Measurements from ENCODE around the gene KCNQ1OT1. TPM values are rescaled to one million over a fixed set of nuclear protein-coding genes. Genes with fewer than 3 reads are reported as not detected.

Gene KCNQ1OT1
- total and polyA plus RNA-seq, 12 donors, result 0.01 to 0.73 (median 0.43) TPM

DNA sequence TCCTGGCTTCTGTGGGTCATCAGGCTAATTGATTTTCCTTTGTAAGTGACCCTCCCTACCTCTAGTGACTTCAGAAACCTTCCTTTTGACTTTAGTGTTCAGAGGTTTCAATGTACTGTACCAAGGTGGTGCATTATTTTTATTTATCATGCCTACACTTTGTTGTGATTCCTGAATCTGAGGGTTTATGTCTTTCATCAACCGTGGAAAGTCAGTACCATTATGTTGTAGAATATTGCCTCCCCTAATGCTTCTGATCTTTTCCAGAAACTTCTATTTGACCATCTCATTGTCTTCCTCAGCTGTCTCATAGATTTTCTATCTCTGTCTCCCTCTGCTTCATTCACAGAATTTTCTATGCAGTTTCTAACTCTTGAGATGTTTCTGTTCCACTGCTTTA is 105.5 kb downstream of the KCNQ1OT1 start:
- 98 to 100% methylated on average over 1 of the region's 1 CpG for WGBS, 2 donors

DNA sequence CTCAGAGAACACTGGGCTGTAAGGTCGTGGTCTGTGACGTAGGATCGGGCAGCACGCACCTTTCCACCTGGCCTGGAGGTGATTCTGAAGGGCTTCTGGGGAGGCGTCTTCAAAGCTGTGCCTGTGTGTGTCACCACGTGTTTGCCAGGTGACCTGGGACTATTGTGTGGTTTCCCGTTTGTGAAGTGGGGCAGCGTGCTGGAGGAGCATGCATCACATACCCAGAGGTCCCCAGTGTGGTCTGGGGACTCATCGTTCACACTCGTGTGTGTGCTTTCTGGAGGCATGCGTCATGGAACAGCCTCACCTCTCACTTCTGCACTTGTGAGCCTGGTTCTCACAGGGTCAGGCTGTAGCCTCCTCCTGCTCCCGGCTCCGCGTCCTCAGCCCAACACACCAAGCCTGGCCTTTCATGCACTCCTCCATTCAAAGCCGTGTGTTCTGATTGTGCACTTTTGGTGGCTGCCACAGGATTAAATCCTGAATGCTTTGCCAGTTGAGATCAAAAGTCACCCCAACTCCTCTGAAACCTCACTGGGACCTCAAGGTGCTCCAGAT is 106.3 kb downstream of the KCNQ1OT1 start:
- ATAC-seq (no peak), DNase-seq (no peak)
- peaks cover 0 to 21% (median 0%) of the 10 kb centered on the region in 9 donors for H3K36me3 ChIP-seq
- TF ChIP-seq, protein P1, sequence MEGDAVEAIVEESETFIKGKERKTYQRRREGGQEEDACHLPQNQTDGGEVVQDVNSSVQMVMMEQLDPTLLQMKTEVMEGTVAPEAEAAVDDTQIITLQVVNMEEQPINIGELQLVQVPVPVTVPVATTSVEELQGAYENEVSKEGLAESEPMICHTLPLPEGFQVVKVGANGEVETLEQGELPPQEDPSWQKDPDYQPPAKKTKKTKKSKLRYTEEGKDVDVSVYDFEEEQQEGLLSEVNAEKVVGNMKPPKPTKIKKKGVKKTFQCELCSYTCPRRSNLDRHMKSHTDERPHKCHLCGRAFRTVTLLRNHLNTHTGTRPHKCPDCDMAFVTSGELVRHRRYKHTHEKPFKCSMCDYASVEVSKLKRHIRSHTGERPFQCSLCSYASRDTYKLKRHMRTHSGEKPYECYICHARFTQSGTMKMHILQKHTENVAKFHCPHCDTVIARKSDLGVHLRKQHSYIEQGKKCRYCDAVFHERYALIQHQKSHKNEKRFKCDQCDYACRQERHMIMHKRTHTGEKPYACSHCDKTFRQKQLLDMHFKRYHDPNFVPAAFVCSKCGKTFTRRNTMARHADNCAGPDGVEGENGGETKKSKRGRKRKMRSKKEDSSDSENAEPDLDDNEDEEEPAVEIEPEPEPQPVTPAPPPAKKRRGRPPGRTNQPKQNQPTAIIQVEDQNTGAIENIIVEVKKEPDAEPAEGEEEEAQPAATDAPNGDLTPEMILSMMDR (IDR thresholded peaks at IDR 0.05), result no peak
- H3K9me3 ChIP-seq, result peaks cover 0 to 24% (median 9%) of the 10 kb centered on the region in 11 donors
- intact Hi-C loops (cut with DNase I), result no loop called here
- no peak overlapping the region for H3K27ac ChIP-seq
- 94 to 95% methylated on average over 15 of the region's 15 CpGs for WGBS, 2 donors
- H3K4me3 ChIP-seq, result no peak overlapping the region
- H3K4me1 ChIP-seq, result no peaks in the 10 kb centered on the region
- H3K27me3 ChIP-seq, result no peaks in the 10 kb centered on the region

More for the DNA sequence above, 105.5 kb downstream of the KCNQ1OT1 start:
- Histone ChIP-seq H3K36me3 (peaks cover 0 to 15% (median 0%) of the 10 kb centered on the region in 9 donors), H3K4me1 (peaks cover 0 to under 1% (median 0%) of the 10 kb centered on the region in 9 donors), H3K27ac (no peak overlapping the region), H3K27me3 (no peaks in the 10 kb centered on the region), H3K9me3 (peaks cover 0 to 28% (median 9%) of the 10 kb centered on the region in 11 donors), H3K4me3 (no peak overlapping the region)
- TF ChIP-seq, protein P1 (IDR thresholded peaks at IDR 0.05), result no peak
- DNase-seq, result no peak
- intact Hi-C loops (cut with DNase I), result no loop called here
- ATAC-seq, result no peak

DNA sequence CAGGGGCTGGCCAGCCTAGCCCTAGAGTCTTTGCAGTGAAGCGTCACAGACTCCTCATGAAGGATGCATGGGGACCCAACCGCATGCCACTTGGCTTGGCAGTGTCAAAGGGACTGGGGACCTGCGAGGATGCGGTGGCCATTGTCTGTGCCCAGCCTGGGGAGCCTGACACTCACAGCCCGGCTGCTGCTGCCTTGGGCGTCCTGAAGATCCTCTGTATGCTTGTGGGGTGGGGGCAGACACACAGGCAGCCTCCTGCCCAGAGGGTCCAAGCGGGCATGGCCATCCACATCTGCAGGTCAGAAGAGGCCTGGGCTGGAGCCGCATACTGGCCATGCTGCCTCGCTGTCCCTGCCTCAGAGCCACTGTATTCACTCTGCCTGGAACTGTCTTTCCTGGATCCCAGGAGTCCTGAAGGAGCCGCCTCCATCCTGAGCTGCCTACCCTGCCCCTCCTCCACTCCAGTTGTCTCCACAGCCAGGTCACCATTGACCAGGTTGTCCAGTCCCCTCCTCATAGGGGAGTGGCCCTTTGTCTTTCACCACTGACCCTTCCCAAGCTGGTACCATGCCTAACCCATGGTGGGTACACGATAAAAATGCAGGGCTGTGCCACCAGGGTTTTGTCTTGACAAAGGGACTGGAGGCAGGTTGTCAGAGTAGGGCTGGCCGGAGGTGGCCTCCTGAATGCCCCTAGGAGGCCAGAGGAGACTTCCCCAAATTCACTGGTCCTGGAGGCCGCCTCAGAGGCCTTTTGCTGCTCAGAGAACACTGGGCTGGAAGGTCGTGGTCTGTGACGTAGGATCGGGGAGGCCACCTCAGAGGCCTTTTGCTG is 107.0 kb downstream of the KCNQ1OT1 start:
- TF ChIP-seq, protein P1 (IDR thresholded peaks at IDR 0.05), result no peak
- Histone ChIP-seq H3K36me3 (peaks cover 0 to 21% (median 0%) of the 10 kb centered on the region in 9 donors), H3K27ac (no peak overlapping the region), H3K9me3 (peaks cover 0 to 17% (median 2%) of the 10 kb centered on the region in 11 donors), H3K4me3 (no peak overlapping the region), H3K4me1 (no peaks in the 10 kb centered on the region), H3K27me3 (no peaks in the 10 kb centered on the region)
- ATAC-seq (peak in 1 of 8 donors; percentile 20), DNase-seq (peak in 1 of 2 donors; percentile 5)
- intact Hi-C loops (cut with DNase I), result no loop called here
- 96 to 97% methylated on average over 16 of the region's 16 CpGs for WGBS, 2 donors

DNA sequence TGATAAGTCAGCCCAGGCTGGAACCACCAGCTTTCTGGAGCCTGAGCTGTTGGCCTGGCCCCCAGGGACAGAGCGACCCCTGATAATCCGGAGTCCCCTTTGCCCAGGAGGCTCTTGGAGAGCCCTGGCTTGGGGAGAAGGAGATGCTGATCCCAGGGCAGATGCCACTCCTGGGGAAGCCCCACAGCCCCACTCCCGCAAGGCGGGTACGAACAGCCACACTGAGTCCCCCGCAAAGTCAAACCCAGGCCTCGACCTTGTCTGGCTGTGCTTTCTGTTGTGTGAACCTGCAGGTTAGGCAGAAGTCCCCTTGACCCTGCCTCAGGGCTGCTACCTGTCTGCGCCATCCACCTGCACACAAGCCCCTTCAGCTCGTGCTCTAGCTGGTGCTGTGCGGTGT is 108.0 kb downstream of the KCNQ1OT1 start:
- peaks cover 0 to 10% (median 0%) of the 10 kb centered on the region in 11 donors for H3K9me3 ChIP-seq
- H3K27me3 ChIP-seq, result no peaks in the 10 kb centered on the region
- DNase-seq, result peak in 1 of 2 donors; percentile 2
- intact Hi-C loops (cut with DNase I), result no loop called here
- WGBS, 2 donors, result 90 to 94% methylated on average over 10 of the region's 10 CpGs
- H3K4me3 ChIP-seq, result no peak overlapping the region
- no peak for ATAC-seq
- peaks cover 0 to 21% (median 0%) of the 10 kb centered on the region in 9 donors for H3K36me3 ChIP-seq
- H3K4me1 ChIP-seq, result no peaks in the 10 kb centered on the region
- TF ChIP-seq, protein P1 (IDR thresholded peaks at IDR 0.05), result no peak
- H3K27ac ChIP-seq, result no peak overlapping the region

All from heart right ventricle (tissue), 16 donors.